Measurements from ENCODE around the gene CAP1.

- TF ChIP-seq CTCF (IDR thresholded peaks at IDR 0.05 in 2 of 3, conservative IDR thresholded peaks at IDR 0.05 in 1 of 3; ENCODE audit: insufficient read depth in 2 of 3, low read depth in 1 of 3, low read length in 3 of 3), result no peak
- TF ChIP-seq, protein P1, sequence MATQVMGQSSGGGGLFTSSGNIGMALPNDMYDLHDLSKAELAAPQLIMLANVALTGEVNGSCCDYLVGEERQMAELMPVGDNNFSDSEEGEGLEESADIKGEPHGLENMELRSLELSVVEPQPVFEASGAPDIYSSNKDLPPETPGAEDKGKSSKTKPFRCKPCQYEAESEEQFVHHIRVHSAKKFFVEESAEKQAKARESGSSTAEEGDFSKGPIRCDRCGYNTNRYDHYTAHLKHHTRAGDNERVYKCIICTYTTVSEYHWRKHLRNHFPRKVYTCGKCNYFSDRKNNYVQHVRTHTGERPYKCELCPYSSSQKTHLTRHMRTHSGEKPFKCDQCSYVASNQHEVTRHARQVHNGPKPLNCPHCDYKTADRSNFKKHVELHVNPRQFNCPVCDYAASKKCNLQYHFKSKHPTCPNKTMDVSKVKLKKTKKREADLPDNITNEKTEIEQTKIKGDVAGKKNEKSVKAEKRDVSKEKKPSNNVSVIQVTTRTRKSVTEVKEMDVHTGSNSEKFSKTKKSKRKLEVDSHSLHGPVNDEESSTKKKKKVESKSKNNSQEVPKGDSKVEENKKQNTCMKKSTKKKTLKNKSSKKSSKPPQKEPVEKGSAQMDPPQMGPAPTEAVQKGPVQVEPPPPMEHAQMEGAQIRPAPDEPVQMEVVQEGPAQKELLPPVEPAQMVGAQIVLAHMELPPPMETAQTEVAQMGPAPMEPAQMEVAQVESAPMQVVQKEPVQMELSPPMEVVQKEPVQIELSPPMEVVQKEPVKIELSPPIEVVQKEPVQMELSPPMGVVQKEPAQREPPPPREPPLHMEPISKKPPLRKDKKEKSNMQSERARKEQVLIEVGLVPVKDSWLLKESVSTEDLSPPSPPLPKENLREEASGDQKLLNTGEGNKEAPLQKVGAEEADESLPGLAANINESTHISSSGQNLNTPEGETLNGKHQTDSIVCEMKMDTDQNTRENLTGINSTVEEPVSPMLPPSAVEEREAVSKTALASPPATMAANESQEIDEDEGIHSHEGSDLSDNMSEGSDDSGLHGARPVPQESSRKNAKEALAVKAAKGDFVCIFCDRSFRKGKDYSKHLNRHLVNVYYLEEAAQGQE (IDR thresholded peaks at IDR 0.05; ENCODE audit: borderline replicate concordance), result no peak
- TF ChIP-seq, protein P1 (CRISPR knock-in tag; IDR thresholded peaks at IDR 0.05; ENCODE audit: low read depth), result no peak
- TF ChIP-seq, protein P2, sequence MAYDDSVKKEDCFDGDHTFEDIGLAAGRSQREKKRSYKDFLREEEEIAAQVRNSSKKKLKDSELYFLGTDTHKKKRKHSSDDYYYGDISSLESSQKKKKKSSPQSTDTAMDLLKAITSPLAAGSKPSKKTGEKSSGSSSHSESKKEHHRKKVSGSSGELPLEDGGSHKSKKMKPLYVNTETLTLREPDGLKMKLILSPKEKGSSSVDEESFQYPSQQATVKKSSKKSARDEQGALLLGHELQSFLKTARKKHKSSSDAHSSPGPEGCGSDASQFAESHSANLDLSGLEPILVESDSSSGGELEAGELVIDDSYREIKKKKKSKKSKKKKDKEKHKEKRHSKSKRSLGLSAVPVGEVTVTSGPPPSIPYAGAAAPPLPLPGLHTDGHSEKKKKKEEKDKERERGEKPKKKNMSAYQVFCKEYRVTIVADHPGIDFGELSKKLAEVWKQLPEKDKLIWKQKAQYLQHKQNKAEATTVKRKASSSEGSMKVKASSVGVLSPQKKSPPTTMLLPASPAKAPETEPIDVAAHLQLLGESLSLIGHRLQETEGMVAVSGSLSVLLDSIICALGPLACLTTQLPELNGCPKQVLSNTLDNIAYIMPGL (CRISPR knock-in tag; IDR thresholded peaks at IDR 0.05), result no peak
- TF ChIP-seq ZNF174 (CRISPR knock-in tag; IDR thresholded peaks at IDR 0.05), result no peak
- TF ChIP-seq SRF (CRISPR knock-in tag; IDR thresholded peaks at IDR 0.05), result no peak
- TF ChIP-seq JUNB (CRISPR knock-in tag; conservative IDR thresholded peaks at IDR 0.05), result no peak
- no peak for TF ChIP-seq FOXA1 (IDR thresholded peaks at IDR 0.05; ENCODE audit: borderline replicate concordance)
- TF ChIP-seq CHD2 (IDR thresholded peaks at IDR 0.05; ENCODE audit: low read depth, low read length), result no peak
These were observed 5.2 kb downstream of the CAP1 start for GRCh38 chr1:40045766-40046165.
